HG03460 (cell line): ENCODE data around the gene CSNK1D.
"Not testable (repeated sequence)": the region's sequence is repeated elsewhere in the genome, so short reads cannot be mapped to it uniquely, and the experiment has no call there.

Experiments used
- ATAC-seq: cut with Tn5 transposase; IDR thresholded peaks from one replicate; pipeline ENCODE4 v1.9.1; 2021; ENCODE audit not compliant: unreplicated experiment

The CSNK1D gene

GRCh38 chr17:82274134-82275020, 877 bp upstream of the CSNK1D start:
- ATAC-seq: no peak

DNA sequence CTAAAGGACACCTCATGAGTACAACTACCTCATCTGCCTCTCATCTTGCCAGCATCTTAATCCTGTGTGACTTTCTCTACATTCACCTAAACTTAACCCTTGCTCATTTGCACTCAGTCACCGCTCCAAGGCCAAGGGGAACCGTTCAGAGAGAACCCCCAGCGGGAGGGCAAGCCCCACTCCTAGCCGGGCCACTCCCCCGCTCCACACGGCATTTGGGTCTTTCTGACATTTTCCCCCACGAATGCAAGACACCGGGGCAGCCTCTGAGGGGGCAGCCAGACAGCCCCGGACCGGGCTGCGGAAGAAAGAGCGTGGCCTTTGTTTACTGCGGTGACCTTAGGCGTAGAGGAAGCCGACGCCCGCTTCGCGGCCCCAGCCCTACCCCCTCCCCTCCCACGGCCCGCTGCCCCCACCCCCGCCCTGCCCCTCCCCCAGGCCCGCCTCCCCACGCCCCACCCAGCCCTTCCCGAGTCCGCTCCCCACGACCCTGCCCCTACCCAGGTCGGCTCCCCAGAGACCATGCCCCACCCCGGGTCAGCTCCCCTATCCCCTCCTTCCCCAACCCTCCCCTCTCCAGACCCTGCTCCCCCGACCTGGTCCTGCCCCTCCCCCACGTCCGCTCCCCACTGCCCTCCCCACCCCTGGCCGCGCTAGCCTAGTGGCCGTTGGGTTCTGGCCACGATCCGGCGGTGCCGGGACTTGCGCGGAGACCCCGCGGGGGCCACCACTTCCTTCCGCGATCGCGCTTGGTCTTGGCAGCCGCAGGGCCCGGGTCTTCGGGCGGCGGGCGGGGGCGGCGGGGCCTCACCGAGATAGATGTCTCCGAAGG, 789 bp downstream of the CSNK1D start:
- ATAC-seq: no peak

- no peak for ATAC-seq
Observed at GRCh38 chr17:82271401-82271800, 2.1 kb downstream of the CSNK1D start.

DNA sequence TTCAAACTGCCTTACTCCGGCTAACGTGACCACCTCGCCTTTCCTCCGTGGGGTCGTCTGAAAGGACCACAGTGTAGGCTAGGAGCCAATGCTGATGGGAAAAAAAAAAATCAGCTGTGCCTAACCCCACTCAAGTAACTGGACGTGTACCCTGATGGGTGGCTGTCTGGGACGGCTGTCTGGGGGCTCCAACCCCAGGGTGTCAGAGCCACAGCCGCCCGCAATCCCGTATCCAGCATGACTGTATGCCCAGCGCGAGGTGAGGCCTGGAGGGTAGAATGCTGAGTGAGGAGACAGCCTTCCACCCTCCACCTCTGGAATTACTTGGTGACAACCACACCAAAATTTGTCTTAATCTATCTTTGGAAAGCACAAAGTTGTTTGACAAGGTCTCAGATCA, 2.8 kb downstream of the CSNK1D start:
- ATAC-seq: no peak

GRCh38 chr17:82269882-82270500, 3.5 kb downstream of the CSNK1D start:
- no peak for ATAC-seq

GRCh38 chr17:82269138-82269881, 4.2 kb downstream of the CSNK1D start:
- no peak for ATAC-seq

DNA sequence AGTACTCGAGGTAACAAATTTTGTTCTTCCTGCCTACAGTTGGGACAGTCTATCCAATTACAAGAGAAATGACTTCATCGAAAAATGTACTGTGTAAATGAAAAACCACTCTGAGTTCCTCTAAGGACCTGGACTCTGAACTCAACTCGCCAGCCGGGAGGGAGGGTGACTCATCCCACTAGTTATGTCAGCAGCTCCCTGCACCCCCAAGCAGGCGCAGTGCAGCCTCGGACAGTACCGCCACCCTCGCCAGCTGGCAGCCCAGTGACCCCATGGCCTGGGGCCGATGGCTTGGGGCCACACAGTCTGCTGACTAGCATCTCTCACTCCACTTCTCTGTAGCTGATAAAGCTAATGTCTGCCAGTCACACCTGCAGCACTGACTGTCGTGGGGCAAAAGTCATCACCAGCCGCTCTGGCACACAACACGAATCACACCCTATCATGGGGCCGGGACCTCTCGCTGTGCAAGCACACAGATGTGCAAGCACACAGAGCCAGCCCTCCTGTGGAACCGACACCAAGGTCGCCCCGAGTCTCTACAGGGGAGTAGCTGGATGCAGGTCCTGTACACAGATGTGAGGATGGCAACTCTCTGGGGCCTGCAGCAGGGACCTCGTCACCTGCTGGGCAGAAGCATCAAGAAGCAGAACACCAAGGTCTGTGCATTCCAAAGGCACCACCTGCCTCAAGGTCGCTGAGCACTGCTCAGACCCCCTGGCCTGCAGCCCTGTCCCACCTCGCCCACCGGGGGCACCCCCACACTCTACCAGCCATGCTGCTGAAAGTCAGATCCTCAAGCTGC, 5.7 kb downstream of the CSNK1D start:
- ATAC-seq: no peak

GRCh38 chr17:82266142-82266541, 7.4 kb downstream of the CSNK1D start:
- no peak for ATAC-seq

GRCh38 chr17:82263641-82264040, 9.9 kb downstream of the CSNK1D start:
- no peak for ATAC-seq

DNA sequence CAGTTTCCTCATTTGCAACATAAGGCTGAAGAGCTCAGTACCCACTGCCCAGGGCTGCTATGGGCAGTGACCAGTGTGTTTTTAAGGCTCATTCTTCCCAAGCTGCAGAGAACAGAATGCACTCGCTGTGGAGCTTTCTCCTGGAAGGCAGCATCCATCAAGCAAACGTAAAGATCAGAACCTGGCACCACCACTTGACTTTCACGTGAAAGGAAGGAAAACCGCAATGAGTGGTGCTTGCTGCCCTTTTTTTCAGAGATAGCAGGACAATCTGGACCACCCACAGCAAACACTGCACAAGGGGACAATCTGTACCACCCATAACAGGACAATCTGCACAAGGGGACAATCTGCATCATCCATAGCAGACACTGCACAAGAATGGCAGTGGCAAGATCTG, 11.2 kb downstream of the CSNK1D start:
- no peak for ATAC-seq

GRCh38 chr17:82259972-82260961, 13.2 kb downstream of the CSNK1D start:
- ATAC-seq: not testable (repeated sequence)

DNA sequence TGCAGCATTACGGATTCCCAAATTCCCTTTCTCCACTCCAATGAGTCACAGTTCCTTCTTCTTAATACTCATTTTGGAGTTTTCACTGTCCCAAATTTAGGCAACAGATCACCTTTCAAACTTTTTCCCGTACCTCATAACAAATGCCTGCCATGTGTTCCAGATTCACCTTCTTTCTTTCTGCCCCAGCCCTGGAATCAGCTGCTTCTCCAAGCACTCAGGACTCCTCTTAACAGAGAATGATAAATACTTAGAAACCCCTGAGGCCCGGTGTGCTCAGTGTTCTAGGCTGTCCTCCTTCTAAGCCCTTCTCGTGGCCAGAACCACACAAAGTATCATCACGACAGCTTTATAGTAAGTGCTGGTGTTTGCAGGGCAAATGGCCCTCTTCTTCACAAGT, 14.9 kb downstream of the CSNK1D start:
- no peak for ATAC-seq

DNA sequence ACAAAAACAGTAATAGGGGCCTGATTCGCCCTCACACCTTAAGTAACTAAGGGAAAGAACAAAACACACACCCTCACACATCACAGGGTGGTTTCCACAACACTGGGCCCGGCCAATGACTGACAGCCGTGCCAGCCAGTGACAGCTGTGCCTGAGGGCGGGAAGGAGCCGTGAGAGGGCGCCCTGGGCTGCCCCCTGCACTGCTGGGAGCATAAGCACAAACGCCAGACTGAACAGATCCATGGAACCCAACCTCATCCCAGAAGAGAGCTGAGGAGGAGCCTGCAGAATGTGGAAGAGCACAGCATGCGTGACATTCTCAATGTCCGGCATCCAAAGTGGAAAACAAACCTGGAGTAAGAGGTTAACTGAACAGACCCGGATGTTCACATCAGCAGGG, 16.0 kb downstream of the CSNK1D start:
- no peak for ATAC-seq

- ATAC-seq: no peak
Observed at GRCh38 chr17:82256242-82256885, 17.1 kb downstream of the CSNK1D start.

- ATAC-seq: no peak
Observed at GRCh38 chr17:82255402-82255972, 18.0 kb downstream of the CSNK1D start.

- not testable (repeated sequence) for ATAC-seq
Observed at GRCh38 chr17:82254746-82255145, 18.8 kb downstream of the CSNK1D start.

DNA sequence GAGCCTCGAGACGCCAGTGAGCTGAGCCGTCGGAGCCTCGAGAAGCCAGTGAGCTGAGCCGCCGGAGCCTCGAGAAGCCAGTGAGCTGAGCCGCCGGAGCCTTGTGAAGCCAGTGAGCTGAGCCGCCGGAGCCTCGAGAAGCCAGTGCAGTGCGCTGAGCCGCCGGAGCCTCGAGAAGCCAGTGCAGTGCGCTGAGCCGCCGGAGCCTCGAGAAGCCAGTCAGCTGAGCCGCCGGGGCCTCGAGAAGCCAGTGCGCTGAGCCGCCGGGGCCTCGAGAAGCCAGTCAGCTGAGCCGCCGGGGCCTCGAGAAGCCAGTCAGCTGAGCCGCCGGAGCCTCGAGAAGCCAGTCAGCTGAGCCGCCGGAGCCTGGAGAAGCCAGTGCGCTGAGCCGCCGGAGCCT, 19.4 kb downstream of the CSNK1D start:
- not testable (repeated sequence) for ATAC-seq

DNA sequence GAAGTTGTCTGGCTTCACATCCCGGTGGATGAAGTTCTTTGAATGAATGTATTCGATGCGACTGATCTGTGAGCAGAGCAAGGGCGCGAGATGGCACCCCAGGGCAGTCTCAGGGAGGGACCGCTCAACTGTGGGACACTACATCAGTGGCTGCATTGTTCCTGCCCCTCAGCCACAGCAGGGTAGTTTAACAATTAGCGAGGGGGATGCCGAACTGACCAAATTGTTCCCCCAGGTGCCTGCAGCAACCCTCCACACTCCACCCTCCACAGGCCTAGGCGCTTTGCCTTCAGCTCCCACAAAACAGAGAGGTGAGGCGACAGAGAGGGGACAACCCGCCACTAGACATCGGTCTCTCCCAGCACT, 20.3 kb downstream of the CSNK1D start:
- no peak for ATAC-seq
